Mesothelial cell of epicardium (in vitro differentiated cells): ENCODE measurements around the gene SIPA1L3. TPM values are rescaled to one million over a fixed set of nuclear protein-coding genes. Genes with fewer than 3 reads are reported as not detected.
A peak's percentile ranks its signal among the peaks of the same experiment; 100 is the strongest.

Experiments used
- DNase-seq, 2 experiments: peaks; one replicate each; pipeline ENCODE4 v3.0.0; 2021; ENCODE audit warnings: low spot score in 2 of 2; ENCODE audit not compliant: unreplicated experiment in 2 of 2
- H3K27ac Mint-ChIP-seq: 2 replicates; pipeline ENCODE4 v1.8.0; 2021; ENCODE audit warnings: mixed read lengths
- H3K27me3 Mint-ChIP-seq: 2 replicates; pipeline ENCODE4 v1.8.0; 2021; ENCODE audit warnings: low read depth, mixed read lengths
- H3K36me3 Mint-ChIP-seq: 2 replicates; pipeline ENCODE4 v1.8.0; 2021; ENCODE audit warnings: mixed read lengths
- H3K4me1 Mint-ChIP-seq: 2 replicates; pipeline ENCODE4 v1.8.0; 2021; ENCODE audit warnings: mixed read lengths
- H3K4me3 Mint-ChIP-seq: 2 replicates; pipeline ENCODE4 v1.8.0; 2021; ENCODE audit warnings: mild to moderate bottlenecking, moderate library complexity, mixed read lengths
- H3K9me3 Mint-ChIP-seq: 2 replicates; pipeline ENCODE4 v1.8.0; 2021; ENCODE audit warnings: mixed read lengths
- total RNA-seq: library from RNA; stranded (reverse); gene quantifications from 3 replicates; pipeline ENCODE4 v1.2.1, GENCODE V29; 2021
- TF ChIP-seq, protein P1 (sequence below): fragments of 200-600 bp; sonication (generic); IDR thresholded peaks from one replicate; pipeline ENCODE4 v1.5.0; 2021; ENCODE audit warnings: antibody characterized with exemption; ENCODE audit not compliant: unreplicated experiment

SIPA1L3 gene
- total RNA-seq, 1 donor from 2014 or later: 58.2 TPM

DNA sequence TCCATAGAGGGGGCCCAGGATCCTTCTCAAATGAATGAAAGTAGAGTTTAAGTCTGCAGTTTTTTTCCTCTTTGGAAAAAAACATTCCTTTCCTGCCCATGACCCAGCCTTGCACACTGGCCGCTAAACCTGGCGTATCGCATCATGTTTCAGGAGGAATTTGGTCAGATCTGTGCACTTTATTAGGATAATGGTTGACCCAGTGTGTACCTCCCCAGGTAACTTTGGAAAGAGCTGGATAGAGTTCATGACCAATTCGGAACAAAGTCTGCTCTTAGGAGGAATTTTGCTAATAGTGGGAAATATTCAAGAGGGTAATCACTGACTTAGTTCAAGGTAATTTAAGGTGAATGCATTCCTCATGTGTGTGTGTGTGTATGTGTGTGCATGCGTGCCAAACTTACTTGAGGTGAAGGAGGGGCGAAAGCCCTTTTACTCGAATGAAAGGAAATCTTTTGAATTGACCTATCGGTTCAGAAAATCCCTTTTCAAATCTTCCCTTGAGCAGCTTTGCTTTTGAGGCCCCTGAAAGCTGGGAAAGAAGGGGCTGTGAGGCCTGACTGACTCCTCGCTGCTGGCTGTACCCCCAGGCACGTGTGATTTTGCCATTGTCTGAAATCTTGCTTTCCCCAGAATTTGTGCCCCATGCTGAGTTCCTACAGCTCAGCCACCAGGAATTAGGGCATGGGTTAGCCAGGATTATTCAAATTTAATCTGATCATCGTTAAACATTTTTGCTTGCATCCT lies 46.3 kb downstream of the SIPA1L3 start:
- no peaks in the 10 kb centered on the region for H3K27me3 Mint-ChIP-seq
- DNase-seq: no peak
- H3K36me3 Mint-ChIP-seq: peaks cover 13% of the 10 kb centered on the region
- peaks cover 14% of the 10 kb centered on the region for H3K4me1 Mint-ChIP-seq
- peak overlapping the region; percentile 82 for H3K27ac Mint-ChIP-seq
- peaks cover 4% of the 10 kb centered on the region for H3K9me3 Mint-ChIP-seq
- TF ChIP-seq, protein P1, sequence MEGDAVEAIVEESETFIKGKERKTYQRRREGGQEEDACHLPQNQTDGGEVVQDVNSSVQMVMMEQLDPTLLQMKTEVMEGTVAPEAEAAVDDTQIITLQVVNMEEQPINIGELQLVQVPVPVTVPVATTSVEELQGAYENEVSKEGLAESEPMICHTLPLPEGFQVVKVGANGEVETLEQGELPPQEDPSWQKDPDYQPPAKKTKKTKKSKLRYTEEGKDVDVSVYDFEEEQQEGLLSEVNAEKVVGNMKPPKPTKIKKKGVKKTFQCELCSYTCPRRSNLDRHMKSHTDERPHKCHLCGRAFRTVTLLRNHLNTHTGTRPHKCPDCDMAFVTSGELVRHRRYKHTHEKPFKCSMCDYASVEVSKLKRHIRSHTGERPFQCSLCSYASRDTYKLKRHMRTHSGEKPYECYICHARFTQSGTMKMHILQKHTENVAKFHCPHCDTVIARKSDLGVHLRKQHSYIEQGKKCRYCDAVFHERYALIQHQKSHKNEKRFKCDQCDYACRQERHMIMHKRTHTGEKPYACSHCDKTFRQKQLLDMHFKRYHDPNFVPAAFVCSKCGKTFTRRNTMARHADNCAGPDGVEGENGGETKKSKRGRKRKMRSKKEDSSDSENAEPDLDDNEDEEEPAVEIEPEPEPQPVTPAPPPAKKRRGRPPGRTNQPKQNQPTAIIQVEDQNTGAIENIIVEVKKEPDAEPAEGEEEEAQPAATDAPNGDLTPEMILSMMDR: no peak
- no peak overlapping the region for H3K4me3 Mint-ChIP-seq

DNA sequence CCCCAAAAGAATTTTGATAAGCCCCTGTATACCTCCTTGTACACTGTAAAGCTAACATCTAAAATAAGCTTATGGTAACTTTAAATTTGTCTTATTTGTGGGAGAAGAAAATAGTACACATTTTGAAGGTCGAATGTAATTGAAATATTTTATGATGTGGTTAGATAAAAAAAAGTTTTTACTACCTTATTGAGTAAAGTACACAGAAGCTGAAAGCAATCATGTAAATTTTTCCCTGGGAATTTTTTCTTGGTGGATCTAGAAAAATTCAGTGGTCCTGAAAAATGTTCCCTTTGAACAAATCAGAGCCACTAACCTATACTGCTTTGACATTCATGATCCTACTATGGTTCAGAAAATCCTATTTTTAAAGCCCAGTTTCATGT lies 46.9 kb downstream of the SIPA1L3 start:
- Mint-ChIP-seq H3K27ac (peak overlapping the region; percentile 82), H3K9me3 (peaks cover 9% of the 10 kb centered on the region), H3K4me3 (no peak overlapping the region), H3K27me3 (no peaks in the 10 kb centered on the region), H3K4me1 (peaks cover 14% of the 10 kb centered on the region), H3K36me3 (peaks cover 17% of the 10 kb centered on the region)
- no peak for DNase-seq
- TF ChIP-seq, protein P1: no peak

DNA sequence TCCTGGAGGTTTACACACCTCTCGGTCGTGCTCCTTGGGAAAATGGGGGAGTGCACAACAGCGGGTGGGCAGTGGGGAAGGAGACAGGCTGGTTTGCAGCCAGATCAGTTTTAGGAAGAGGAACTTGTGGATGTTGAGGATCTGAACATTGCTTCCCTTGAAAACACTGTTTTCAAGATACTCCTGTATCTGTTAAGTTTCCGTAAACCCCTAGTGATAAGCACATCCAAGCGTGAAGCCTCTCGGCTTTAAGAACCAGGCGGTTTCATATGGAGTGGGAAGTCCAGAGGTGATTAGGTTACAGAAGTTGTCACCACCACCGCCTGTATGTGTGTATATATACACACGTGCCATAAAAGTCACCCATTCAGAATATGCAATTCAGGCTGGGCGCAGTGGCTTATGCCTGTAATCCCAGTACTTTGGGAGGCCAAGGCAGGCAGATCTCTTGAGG lies 47.4 kb downstream of the SIPA1L3 start:
- Mint-ChIP-seq H3K27ac (peak overlapping the region; percentile 82), H3K4me3 (no peak overlapping the region), H3K9me3 (peaks cover 9% of the 10 kb centered on the region), H3K4me1 (peaks cover 14% of the 10 kb centered on the region), H3K27me3 (no peaks in the 10 kb centered on the region), H3K36me3 (peaks cover 17% of the 10 kb centered on the region)
- no peak for DNase-seq
- TF ChIP-seq, protein P1: no peak

DNA sequence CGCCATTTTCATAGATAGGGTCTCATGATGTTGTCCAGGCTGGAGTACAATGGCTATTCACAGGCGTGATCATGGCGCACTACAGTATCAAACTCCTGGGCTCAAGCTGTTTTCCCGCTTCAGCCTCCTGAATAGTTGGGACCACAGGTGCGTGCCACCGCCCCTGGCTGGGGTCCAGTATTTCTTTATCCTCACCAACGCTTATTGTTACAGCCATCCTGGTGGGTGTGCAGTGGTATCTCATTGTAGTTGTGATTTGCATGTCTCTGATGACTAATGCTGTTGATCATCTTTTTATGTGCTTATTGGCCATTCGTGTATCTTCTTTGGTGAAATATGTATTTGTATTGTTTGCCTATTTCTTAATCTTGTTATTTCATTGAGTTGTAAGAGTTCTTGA lies 49.0 kb downstream of the SIPA1L3 start:
- no peak for DNase-seq
- Mint-ChIP-seq H3K4me3 (no peak overlapping the region), H3K27ac (no peak overlapping the region), H3K9me3 (peaks cover 9% of the 10 kb centered on the region), H3K36me3 (peaks cover 9% of the 10 kb centered on the region), H3K27me3 (no peaks in the 10 kb centered on the region), H3K4me1 (peaks cover 14% of the 10 kb centered on the region)
- TF ChIP-seq, protein P1: no peak

DNA sequence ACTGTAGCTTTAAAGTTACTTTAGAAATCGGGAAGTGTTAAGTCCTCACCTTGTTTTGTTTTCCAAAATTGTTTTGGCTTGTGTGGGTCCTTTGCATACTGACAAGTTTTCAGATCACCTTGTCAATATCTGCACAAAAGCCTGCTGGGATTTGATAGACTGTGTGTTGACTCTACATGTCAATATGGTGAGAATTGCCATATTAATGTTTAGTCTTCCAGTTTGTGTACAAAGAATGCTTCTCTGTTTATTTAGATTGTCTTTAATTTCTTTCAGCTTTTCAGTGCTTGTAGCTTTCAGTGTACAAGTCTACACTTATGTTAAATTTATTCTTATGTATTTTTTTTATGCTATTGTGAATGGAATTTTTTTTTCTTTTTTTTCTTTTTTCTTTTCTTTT lies 50.2 kb downstream of the SIPA1L3 start:
- H3K27ac Mint-ChIP-seq: no peak overlapping the region
- H3K27me3 Mint-ChIP-seq: no peaks in the 10 kb centered on the region
- H3K36me3 Mint-ChIP-seq: peaks cover 12% of the 10 kb centered on the region
- H3K4me3 Mint-ChIP-seq: no peak overlapping the region
- H3K4me1 Mint-ChIP-seq: peaks cover 14% of the 10 kb centered on the region
- TF ChIP-seq, protein P1: no peak
- peaks cover 16% of the 10 kb centered on the region for H3K9me3 Mint-ChIP-seq
- DNase-seq: no peak
